ENCODE measurements around the gene LRP4. TPM values are rescaled to one million over a fixed set of nuclear protein-coding genes. Genes with fewer than 3 reads are reported as not detected.

The LRP4 gene
- polyA plus RNA-seq, 1 experiment = 3.8 TPM

GRCh38 chr11:46916286-46917108 is 1.9 kb downstream of the LRP4 start:
- Histone ChIP-seq H3K4me3 (ENCODE audit: low read depth, low read length) (peak overlapping the region; percentile 65), H3K27ac (ENCODE audit: low read depth, low read length) (peak overlapping the region; percentile 57), H3K9me3 (ENCODE audit: control insufficient read depth, insufficient read depth, low read length) (no peaks in the 10 kb centered on the region), H3K27me3 (ENCODE audit: control insufficient read depth, insufficient read depth, low read length) (no peaks in the 10 kb centered on the region)
- TF ChIP-seq CTCF (IDR thresholded peaks at IDR 0.05; ENCODE audit: low read depth, low read length) = peak; percentile 48
- ChIA-PET POLR2A (interaction anchor here (0.5 to 1.4 kb wide), 5 partner anchors 9 to 637 kb away, joined by 4 to 7 read pairs (median 5); partner anchors contain the start of gene CSTPP1), CTCF (interaction anchor here (0.5 to 2.6 kb wide), 15 partner anchors 10 to 458 kb away, joined by 3 to 51 read pairs (median 4); partner anchors contain the start of gene CSTPP1)
- no peak for DNase-seq (ENCODE audit: low read depth, low spot score)

- no peak for DNase-seq (ENCODE audit: low read depth, low spot score)
- no peak for TF ChIP-seq CTCF (IDR thresholded peaks at IDR 0.05; ENCODE audit: low read depth, low read length)
- ChIA-PET POLR2A (no interaction called here), CTCF (no interaction called here)
- Histone ChIP-seq H3K27me3 (ENCODE audit: control insufficient read depth, insufficient read depth, low read length) (no peaks in the 10 kb centered on the region), H3K27ac (ENCODE audit: low read depth, low read length) (no peak overlapping the region), H3K9me3 (ENCODE audit: control insufficient read depth, insufficient read depth, low read length) (no peaks in the 10 kb centered on the region), H3K4me3 (ENCODE audit: low read depth, low read length) (no peak overlapping the region)
Measured at GRCh38 chr11:46914910-46915309, 3.4 kb downstream of the LRP4 start.

- H3K27ac ChIP-seq (ENCODE audit: low read depth, low read length) = no peak overlapping the region
Measured at GRCh38 chr11:46914363-46914762, 4.0 kb downstream of the LRP4 start.

GRCh38 chr11:46913484-46913883 is 4.9 kb downstream of the LRP4 start:
- H3K27ac ChIP-seq (ENCODE audit: low read depth, low read length) = peak overlapping the region; percentile 21
- no peak for DNase-seq (ENCODE audit: low read depth, low spot score)
- no peak overlapping the region for H3K4me3 ChIP-seq (ENCODE audit: low read depth, low read length)
- H3K27me3 ChIP-seq (ENCODE audit: control insufficient read depth, insufficient read depth, low read length) = no peaks in the 10 kb centered on the region
- POLR2A ChIA-PET = interaction anchor here (0.7 to 1.7 kb wide), 2 partner anchors 23 to 34 kb away, joined by 3 read pairs; partner anchors contain the start of gene CSTPP1
- H3K9me3 ChIP-seq (ENCODE audit: control insufficient read depth, insufficient read depth, low read length) = no peaks in the 10 kb centered on the region
- CTCF ChIA-PET = interaction anchor here (0.5 to 2.6 kb wide), 3 partner anchors 17 to 239 kb away, joined by 3 to 23 read pairs (median 4); no protein-coding TSS in a partner anchor
- no peak for TF ChIP-seq CTCF (IDR thresholded peaks at IDR 0.05; ENCODE audit: low read depth, low read length)

More at GRCh38 chr11:46914363-46914762, 4.0 kb downstream of the LRP4 start:
- POLR2A ChIA-PET = interaction anchor here (0.7 to 1.7 kb wide), 2 partner anchors 22 to 33 kb away, joined by 3 read pairs; partner anchors contain the start of gene CSTPP1
- CTCF ChIA-PET = interaction anchor here (2.6 kb wide), 1 partner anchor 239 kb away, joined by 23 read pairs; no protein-coding TSS in a partner anchor
- no peak for TF ChIP-seq CTCF (IDR thresholded peaks at IDR 0.05; ENCODE audit: low read depth, low read length)
- DNase-seq (ENCODE audit: low read depth, low spot score) = no peak
- Histone ChIP-seq H3K4me3 (ENCODE audit: low read depth, low read length) (no peak overlapping the region), H3K27me3 (ENCODE audit: control insufficient read depth, insufficient read depth, low read length) (no peaks in the 10 kb centered on the region), H3K9me3 (ENCODE audit: control insufficient read depth, insufficient read depth, low read length) (no peaks in the 10 kb centered on the region)
